Osteocyte (in vitro differentiated cells): ENCODE results near the gene GPR132. TPM values are rescaled to one million over a fixed set of nuclear protein-coding genes. Genes with fewer than 3 reads are reported as not detected.

Source experiments
- DNase-seq: peaks from one replicate; pipeline ENCODE4 v3.0.0; 2021; ENCODE audit warnings: mixed read lengths; ENCODE audit not compliant: unreplicated experiment; ENCODE audit errors: extremely low spot score
- H3K27ac Mint-ChIP-seq: one replicate; pipeline ENCODE4 v1.8.0; 2021; ENCODE audit warnings: mild to moderate bottlenecking, mixed read lengths; ENCODE audit not compliant: unreplicated experiment
- H3K27me3 Mint-ChIP-seq: one replicate; pipeline ENCODE4 v1.8.0; 2021; ENCODE audit warnings: mixed read lengths; ENCODE audit not compliant: unreplicated experiment
- H3K36me3 Mint-ChIP-seq: one replicate; pipeline ENCODE4 v1.8.0; 2021; ENCODE audit warnings: mixed read lengths; ENCODE audit not compliant: unreplicated experiment
- H3K4me1 Mint-ChIP-seq: one replicate; pipeline ENCODE4 v1.8.0; 2021; ENCODE audit warnings: mixed read lengths; ENCODE audit not compliant: unreplicated experiment
- H3K4me3 Mint-ChIP-seq: one replicate; pipeline ENCODE4 v1.8.0; 2021; ENCODE audit warnings: mild to moderate bottlenecking, moderate library complexity, mixed read lengths; ENCODE audit not compliant: unreplicated experiment
- H3K9me3 Mint-ChIP-seq: one replicate; pipeline ENCODE4 v1.8.0; 2021; ENCODE audit warnings: mixed read lengths; ENCODE audit not compliant: unreplicated experiment
- total RNA-seq: library from RNA; stranded (reverse); gene quantifications from 2 replicates; pipeline ENCODE4 v1.2.1, GENCODE V29; 2021
- TF ChIP-seq, protein P1 (sequence below): fragments of 200-600 bp; sonication (generic); IDR thresholded peaks from 2 replicates; pipeline ENCODE4 v1.5.0; 2021; ENCODE audit warnings: antibody characterized with exemption, mild to moderate bottlenecking, moderate library complexity

GPR132 gene
- total RNA-seq, 1 donor from 2014 or later: 0.24 TPM

DNA sequence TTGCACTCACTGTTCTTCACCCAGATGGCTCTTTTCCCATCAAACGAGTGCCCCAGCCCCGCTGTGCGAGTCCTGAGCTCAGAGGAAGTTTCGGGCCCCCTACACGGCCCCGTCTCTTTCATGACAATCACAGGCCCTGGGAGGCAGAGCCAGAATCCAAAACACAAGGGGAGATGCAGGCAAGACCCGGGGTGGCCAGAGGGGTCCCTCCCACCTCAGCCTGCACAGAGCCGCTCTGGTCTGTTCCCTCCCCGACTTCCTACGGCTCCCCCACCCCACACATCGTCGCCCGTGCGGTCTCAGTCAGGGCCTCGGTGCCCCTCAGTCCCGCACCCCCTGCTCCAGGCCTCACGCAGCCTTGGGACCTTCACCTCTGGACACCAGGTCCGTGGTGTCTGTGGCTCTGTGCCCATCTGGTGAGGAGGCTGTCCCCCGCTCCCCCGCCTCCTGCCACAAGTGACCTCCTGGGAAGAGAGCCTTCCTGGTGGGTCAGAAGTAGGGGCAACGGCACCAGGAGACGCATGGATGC, 8.9 kb downstream of the GPR132 start:
- TF ChIP-seq, protein P1, sequence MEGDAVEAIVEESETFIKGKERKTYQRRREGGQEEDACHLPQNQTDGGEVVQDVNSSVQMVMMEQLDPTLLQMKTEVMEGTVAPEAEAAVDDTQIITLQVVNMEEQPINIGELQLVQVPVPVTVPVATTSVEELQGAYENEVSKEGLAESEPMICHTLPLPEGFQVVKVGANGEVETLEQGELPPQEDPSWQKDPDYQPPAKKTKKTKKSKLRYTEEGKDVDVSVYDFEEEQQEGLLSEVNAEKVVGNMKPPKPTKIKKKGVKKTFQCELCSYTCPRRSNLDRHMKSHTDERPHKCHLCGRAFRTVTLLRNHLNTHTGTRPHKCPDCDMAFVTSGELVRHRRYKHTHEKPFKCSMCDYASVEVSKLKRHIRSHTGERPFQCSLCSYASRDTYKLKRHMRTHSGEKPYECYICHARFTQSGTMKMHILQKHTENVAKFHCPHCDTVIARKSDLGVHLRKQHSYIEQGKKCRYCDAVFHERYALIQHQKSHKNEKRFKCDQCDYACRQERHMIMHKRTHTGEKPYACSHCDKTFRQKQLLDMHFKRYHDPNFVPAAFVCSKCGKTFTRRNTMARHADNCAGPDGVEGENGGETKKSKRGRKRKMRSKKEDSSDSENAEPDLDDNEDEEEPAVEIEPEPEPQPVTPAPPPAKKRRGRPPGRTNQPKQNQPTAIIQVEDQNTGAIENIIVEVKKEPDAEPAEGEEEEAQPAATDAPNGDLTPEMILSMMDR: no peak
- Mint-ChIP-seq H3K9me3 (no peaks in the 10 kb centered on the region), H3K27me3 (peaks cover 2% of the 10 kb centered on the region), H3K36me3 (no peaks in the 10 kb centered on the region), H3K27ac (no peak overlapping the region), H3K4me3 (no peak overlapping the region), H3K4me1 (no peaks in the 10 kb centered on the region)
- DNase-seq: no peak

DNA sequence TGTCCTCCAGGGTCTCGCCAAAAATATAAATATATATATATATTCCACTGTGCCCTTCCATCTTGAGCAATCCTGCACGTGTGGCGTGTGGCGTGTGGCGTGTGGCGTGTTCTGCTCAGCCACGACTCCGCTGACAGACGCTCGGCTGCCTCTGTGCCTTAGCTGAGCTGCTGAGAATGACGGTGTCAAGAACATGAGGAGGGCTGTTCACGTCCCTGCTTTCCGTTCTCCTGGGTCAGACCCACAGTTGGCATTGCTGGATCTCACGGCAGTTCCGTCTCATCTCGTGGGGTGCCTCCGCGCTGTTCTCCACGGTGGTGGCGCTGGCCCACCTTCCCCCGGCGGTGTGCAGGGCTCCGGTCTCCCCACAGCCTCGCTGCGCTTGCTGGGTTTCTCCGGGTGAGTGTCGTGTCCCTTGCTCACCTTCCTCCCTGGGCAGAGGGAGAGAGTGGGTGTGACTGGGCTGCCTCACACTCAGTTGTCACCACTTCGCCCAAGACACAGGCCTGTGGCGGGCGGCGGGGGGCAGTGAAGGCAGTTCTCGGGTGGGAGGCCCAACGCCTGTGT, 9.4 kb downstream of the GPR132 start:
- no peaks in the 10 kb centered on the region for H3K4me1 Mint-ChIP-seq
- DNase-seq: no peak
- no peak overlapping the region for H3K4me3 Mint-ChIP-seq
- no peak overlapping the region for H3K27ac Mint-ChIP-seq
- peaks cover 2% of the 10 kb centered on the region for H3K27me3 Mint-ChIP-seq
- TF ChIP-seq, protein P1: no peak
- no peaks in the 10 kb centered on the region for H3K9me3 Mint-ChIP-seq
- no peaks in the 10 kb centered on the region for H3K36me3 Mint-ChIP-seq

DNA sequence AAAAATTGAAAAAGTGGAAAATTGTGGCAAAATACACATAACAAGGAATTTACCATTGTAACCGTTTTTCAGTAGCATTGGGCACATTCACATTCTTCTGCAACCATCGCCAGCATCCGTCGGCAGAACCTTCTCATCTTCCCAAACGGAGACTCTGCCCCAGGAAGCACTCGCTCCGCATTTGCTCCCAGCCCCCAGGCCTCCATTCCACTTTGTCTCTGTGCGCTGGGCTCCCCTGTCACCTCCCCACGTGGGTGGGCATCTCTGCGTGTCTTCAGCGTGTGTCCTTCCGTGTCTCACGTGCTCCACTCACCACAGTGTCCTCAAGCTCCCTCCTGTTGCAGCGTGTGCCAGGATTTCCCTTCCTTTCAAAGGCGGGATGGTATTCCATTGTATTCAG, 9.9 kb downstream of the GPR132 start:
- no peak overlapping the region for H3K4me3 Mint-ChIP-seq
- H3K27me3 Mint-ChIP-seq: peaks cover 2% of the 10 kb centered on the region
- H3K4me1 Mint-ChIP-seq: no peaks in the 10 kb centered on the region
- TF ChIP-seq, protein P1: no peak
- DNase-seq: no peak
- H3K9me3 Mint-ChIP-seq: no peaks in the 10 kb centered on the region
- H3K27ac Mint-ChIP-seq: no peak overlapping the region
- no peaks in the 10 kb centered on the region for H3K36me3 Mint-ChIP-seq

DNA sequence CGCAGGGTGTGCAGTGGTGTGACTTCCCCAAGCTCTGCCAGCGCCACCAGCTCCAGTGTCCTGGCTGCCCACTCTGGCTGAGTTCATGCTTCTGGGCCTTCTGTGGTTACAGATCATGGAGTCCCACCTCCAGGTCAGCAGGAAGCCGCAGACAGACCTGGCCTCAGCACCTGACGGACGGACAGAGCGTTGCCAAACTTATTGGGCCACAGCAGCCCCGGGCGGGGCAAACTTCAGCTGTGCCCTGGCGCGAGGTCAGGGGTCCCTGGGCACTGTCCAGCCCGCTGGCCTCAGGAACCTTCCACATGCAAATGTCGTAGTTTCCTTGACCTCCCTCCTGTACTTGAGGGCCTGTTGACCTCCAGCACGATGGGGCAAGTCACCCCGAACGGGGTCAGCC, 11.2 kb downstream of the GPR132 start:
- no peaks in the 10 kb centered on the region for H3K36me3 Mint-ChIP-seq
- no peak overlapping the region for H3K27ac Mint-ChIP-seq
- DNase-seq: no peak
- no peaks in the 10 kb centered on the region for H3K4me1 Mint-ChIP-seq
- H3K9me3 Mint-ChIP-seq: no peaks in the 10 kb centered on the region
- peaks cover 2% of the 10 kb centered on the region for H3K27me3 Mint-ChIP-seq
- TF ChIP-seq, protein P1: no peak
- no peak overlapping the region for H3K4me3 Mint-ChIP-seq

DNA sequence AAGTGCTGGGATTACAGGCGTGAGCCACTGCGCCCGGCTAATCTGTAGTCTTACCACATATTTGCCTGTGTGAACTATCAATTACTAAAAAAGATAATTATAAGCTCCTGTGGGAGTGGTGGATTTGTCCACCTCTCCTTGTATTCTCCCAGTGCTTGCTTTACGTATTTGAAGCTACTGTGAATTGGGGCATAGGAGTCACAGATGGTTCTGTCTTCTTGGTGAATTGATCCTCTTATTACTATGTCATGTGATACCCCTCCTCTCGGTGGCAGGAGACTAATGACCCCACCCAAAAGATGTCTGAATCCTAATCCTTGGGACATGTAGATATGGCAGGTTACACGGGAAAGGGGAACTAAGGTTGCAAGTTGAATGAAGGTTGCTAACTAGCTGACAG, 11.8 kb downstream of the GPR132 start:
- H3K4me3 Mint-ChIP-seq: no peak overlapping the region
- TF ChIP-seq, protein P1: no peak
- peaks cover 2% of the 10 kb centered on the region for H3K27me3 Mint-ChIP-seq
- no peaks in the 10 kb centered on the region for H3K9me3 Mint-ChIP-seq
- H3K27ac Mint-ChIP-seq: no peak overlapping the region
- H3K36me3 Mint-ChIP-seq: no peaks in the 10 kb centered on the region
- no peaks in the 10 kb centered on the region for H3K4me1 Mint-ChIP-seq
- no peak for DNase-seq
